K562 (cell line): ENCODE data around the gene BAMBI. TPM values are rescaled to one million over a fixed set of nuclear protein-coding genes. Genes with fewer than 3 reads are reported as not detected.

Experiments
- ARID3B ChIP-seq: fragments of 250-450 bp; sonication (Bioruptor Pico); IDR thresholded peaks from 2 replicates; pipeline ENCODE4 v1.4.0; 2020; ENCODE audit warnings: borderline replicate concordance
- DMBX1 ChIP-seq: fragments of 250-450 bp; sonication (Bioruptor Pico); IDR thresholded peaks from 2 replicates; pipeline ENCODE4 v1.8.0; 2022; ENCODE audit warnings: inconsistent platforms, mild to moderate bottlenecking, moderate library complexity, borderline replicate concordance
- OTX1 ChIP-seq: fragments of 450-650 bp; formaldehyde crosslinking; IDR thresholded peaks from 2 replicates; pipeline ENCODE4 v1.4.0; 2022; ENCODE audit warnings: mild to moderate bottlenecking
- SIRT6 ChIP-seq: IDR thresholded peaks from one replicate; pipeline ENCODE4 v1.6.1; 2012; ENCODE audit warnings: low read depth, mild to moderate bottlenecking, control low read depth, inconsistent platforms, low read length, moderate library complexity
- VEZF1 ChIP-seq: fragments of 200-800 bp; sonication (Bioruptor generic); IDR thresholded peaks from 2 replicates; pipeline ENCODE4 v1.6.1; 2017; ENCODE audit warnings: missing genetic modification characterization, missing compliant biosample characterization
- ZNF24 ChIP-seq: fragments of 450-650 bp; IDR thresholded peaks from 2 replicates; pipeline ENCODE4 v1.6.1; 2016
- ZSCAN29 ChIP-seq: fragments of 450-650 bp; IDR thresholded peaks from 2 replicates; pipeline ENCODE4 v1.6.1; 2017
- polyA plus RNA-seq, 8 experiments: library from polyadenylated mRNA; depleted of rRNA in 4 of 8; stranded (reverse) in 5 of 8; unstranded in 3 of 8; fragments of >200 nt; fragmentation: Nextera tagmentation in 2 of 8; fragmentation: Illumina TruSeq in 1 of 8; extraction: Ambion mirVana in 2 of 8; extraction: Trizol in 1 of 8; gene quantifications; 2 replicates each; pipeline versions ENCODE4 v1.2.1 to v1.2.3, GENCODE V29; 2011 to 2014; ENCODE audit warnings: inconsistent platforms in 1 of 8, missing spikeins in 1 of 8
- total RNA-seq, 7 experiments: library from RNA; depleted of rRNA in 6 of 7; stranded (reverse); fragments of >200 nt in 6 of 7; fragmentation: Illumina TruSeq in 2 of 7; extraction: Trizol in 2 of 7; gene quantifications; 2 replicates each; pipeline versions ENCODE4 v1.2.1 to v1.2.3, GENCODE V29; 2011 to 2021; ENCODE audit warnings: low replicate concordance in 1 of 7
- TF ChIP-seq, protein P1 (sequence below), 2 experiments: fragments of 200-800 bp in 1 of 2; sonication (Bioruptor generic) in 1 of 2; sonication (generic) in 1 of 2; formaldehyde crosslinking in 1 of 2; IDR thresholded peaks in 1 of 2; conservative IDR thresholded peaks in 1 of 2; 2 replicates each; pipeline versions ENCODE4 v1.5.0 to v1.6.1; 2016 to 2020; ENCODE audit warnings: missing compliant biosample characterization in 1 of 2, missing genetic modification characterization in 1 of 2, missing genetic modification reagents in 1 of 2
- TF ChIP-seq, protein P2 (sequence below): fragments of 450-650 bp; IDR thresholded peaks from 2 replicates; pipeline ENCODE4 v1.6.1; 2017; ENCODE audit warnings: antibody characterized with exemption

BAMBI gene
- total and polyA plus RNA-seq, 9 of the 15 experiments (the other 6 are each of a cell fraction or from before 2014, with no cell fraction given): 2.0 to 21.8 (median 13.5) TPM

GRCh38 chr10:28676968-28677887, at the start of gene BAMBI (continued):
- TF ChIP-seq ARID3B (CRISPR knock-in tag) (no peak), ZNF24 (no peak; the same call in 1 of the 2 replicates), ZSCAN29 (no peak), OTX1 (CRISPR knock-in tag) (no peak), VEZF1 (CRISPR knock-in tag) (peak; percentile 70), SIRT6 (no peak), DMBX1 (CRISPR knock-in tag) (no peak)
- TF ChIP-seq, protein P1, sequence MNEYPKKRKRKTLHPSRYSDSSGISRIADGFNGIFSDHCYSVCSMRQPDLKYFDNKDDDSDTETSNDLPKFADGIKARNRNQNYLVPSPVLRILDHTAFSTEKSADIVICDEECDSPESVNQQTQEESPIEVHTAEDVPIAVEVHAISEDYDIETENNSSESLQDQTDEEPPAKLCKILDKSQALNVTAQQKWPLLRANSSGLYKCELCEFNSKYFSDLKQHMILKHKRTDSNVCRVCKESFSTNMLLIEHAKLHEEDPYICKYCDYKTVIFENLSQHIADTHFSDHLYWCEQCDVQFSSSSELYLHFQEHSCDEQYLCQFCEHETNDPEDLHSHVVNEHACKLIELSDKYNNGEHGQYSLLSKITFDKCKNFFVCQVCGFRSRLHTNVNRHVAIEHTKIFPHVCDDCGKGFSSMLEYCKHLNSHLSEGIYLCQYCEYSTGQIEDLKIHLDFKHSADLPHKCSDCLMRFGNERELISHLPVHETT (CRISPR knock-in tag; conservative IDR thresholded peaks at IDR 0.05 in 1 of 2, IDR thresholded peaks at IDR 0.05 in 1 of 2): no peak
- TF ChIP-seq, protein P2, sequence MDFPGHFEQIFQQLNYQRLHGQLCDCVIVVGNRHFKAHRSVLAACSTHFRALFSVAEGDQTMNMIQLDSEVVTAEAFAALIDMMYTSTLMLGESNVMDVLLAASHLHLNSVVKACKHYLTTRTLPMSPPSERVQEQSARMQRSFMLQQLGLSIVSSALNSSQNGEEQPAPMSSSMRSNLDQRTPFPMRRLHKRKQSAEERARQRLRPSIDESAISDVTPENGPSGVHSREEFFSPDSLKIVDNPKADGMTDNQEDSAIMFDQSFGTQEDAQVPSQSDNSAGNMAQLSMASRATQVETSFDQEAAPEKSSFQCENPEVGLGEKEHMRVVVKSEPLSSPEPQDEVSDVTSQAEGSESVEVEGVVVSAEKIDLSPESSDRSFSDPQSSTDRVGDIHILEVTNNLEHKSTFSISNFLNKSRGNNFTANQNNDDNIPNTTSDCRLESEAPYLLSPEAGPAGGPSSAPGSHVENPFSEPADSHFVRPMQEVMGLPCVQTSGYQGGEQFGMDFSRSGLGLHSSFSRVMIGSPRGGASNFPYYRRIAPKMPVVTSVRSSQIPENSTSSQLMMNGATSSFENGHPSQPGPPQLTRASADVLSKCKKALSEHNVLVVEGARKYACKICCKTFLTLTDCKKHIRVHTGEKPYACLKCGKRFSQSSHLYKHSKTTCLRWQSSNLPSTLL: no peak
